Measurements from ENCODE around the gene HSPA1B.

DNA sequence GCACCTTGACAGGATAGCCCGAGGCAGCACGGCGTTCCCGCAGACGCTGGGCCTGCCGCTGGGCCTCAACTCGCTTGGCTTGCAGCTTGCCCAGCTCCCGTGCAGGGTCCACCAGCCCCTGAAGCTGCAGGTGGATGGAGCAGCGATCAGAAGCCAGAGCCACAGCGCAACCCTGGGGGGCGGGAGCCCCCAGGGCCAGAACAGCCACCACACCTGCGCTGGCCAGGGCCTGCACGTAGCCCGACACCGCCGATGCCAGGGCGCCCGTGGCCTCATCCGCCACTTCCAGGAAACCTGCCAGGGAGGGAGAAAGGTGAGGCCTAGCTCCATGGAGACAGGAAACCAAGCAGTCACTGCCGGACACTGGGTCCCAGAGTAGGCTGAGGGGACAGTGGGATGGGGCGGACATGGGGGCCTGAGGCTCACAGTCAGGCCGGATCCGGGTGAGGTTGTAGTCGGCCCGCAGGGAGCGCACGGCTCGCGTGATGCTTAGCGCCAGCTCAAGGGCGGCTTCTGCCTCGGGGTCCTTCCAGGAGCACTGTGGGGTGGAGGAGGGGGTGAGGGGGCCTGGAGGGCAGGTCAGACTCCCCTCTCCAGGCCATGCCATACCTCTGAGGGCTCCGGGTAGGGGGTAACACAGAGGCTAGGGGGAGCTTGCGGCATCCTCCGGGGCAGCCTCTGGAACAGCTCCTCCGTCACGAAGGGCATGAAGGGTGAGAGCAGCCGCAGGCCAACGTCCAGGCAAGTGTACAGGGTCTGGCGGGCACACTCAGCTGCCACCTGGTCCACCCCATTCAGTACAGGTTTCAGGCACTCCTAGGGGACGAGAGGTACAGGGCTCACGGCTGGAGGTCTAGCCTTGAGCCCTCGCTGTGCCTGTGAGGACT, 48.3 kb upstream of the HSPA1B start:
- TF ChIP-seq POLR2A (IDR thresholded peaks at IDR 0.05) (no peak), EP300 (IDR thresholded peaks at IDR 0.05) (no peak)
- TF ChIP-seq, protein P1, sequence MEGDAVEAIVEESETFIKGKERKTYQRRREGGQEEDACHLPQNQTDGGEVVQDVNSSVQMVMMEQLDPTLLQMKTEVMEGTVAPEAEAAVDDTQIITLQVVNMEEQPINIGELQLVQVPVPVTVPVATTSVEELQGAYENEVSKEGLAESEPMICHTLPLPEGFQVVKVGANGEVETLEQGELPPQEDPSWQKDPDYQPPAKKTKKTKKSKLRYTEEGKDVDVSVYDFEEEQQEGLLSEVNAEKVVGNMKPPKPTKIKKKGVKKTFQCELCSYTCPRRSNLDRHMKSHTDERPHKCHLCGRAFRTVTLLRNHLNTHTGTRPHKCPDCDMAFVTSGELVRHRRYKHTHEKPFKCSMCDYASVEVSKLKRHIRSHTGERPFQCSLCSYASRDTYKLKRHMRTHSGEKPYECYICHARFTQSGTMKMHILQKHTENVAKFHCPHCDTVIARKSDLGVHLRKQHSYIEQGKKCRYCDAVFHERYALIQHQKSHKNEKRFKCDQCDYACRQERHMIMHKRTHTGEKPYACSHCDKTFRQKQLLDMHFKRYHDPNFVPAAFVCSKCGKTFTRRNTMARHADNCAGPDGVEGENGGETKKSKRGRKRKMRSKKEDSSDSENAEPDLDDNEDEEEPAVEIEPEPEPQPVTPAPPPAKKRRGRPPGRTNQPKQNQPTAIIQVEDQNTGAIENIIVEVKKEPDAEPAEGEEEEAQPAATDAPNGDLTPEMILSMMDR (IDR thresholded peaks at IDR 0.05), result no peak

Data from tibial nerve (tissue), 4 donors.